Epithelial cell of prostate (primary cell): ENCODE results near the gene DCAF10.
"Not testable (repeated sequence)": the region's sequence is repeated elsewhere in the genome, so short reads cannot be mapped to it uniquely, and the experiment has no call there.

Experiments
- DNase-seq: peaks from one replicate; pipeline ENCODE4 v3.0.0-alpha.2; 2011; ENCODE audit warnings: low read depth, low spot score
- H3K27ac ChIP-seq: fragments of 450-650 bp; 2 replicates; pipeline ENCODE4 v1.5.1; 2017; ENCODE audit warnings: mild to moderate bottlenecking

The DCAF10 gene, protein sequence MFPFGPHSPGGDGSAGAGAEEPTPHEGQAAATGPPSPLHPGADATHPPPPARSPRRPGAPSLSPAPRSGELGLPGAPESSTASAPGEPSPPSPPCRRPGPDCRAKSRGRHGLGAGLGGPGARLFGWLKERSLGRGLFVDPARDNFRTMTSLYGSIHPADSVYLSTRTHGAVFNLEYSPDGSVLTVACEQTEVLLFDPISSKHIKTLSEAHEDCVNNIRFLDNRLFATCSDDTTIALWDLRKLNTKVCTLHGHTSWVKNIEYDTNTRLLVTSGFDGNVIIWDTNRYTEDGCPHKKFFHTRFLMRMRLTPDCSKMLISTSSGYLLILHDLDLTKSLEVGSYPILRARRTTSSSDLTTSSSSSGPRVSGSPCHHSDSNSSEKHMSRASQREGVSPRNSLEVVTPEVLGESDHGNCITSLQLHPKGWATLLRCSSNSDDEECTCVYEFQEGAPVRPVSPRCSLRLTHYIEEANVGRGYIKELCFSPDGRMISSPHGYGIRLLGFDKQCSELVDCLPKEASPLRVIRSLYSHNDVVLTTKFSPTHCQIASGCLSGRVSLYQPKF

DNA sequence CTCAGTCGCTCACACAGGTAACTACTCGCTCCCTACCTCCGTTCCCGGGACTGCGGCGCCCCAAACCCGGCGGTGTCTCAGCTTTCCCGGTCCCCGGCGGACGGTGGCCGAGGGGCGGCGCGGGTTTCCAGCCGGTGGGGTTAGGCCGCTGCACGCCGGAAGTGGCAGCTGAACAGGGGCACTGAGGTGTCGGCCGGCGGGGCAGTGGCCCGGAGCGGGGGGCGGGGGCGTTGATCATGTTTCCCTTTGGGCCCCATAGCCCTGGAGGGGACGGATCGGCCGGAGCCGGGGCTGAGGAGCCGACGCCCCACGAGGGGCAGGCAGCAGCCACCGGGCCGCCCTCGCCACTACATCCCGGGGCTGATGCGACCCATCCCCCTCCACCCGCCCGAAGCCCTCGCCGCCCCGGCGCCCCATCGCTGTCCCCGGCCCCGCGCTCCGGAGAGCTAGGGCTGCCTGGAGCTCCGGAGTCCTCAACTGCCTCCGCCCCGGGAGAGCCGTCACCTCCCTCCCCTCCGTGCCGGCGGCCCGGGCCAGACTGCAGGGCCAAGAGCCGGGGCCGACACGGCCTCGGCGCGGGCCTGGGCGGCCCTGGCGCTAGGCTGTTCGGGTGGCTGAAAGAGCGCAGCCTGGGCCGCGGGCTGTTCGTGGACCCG lies at the start of gene DCAF10:
TSS of gene DCAF10 (plus strand) at position 167 of the 656 bp plus-strand sequence. CDS start at position 237, 70 bp downstream.
- peak within 1 kb of the TSS; percentile 73 for H3K27ac ChIP-seq
- DNase-seq, result no peak

DNA sequence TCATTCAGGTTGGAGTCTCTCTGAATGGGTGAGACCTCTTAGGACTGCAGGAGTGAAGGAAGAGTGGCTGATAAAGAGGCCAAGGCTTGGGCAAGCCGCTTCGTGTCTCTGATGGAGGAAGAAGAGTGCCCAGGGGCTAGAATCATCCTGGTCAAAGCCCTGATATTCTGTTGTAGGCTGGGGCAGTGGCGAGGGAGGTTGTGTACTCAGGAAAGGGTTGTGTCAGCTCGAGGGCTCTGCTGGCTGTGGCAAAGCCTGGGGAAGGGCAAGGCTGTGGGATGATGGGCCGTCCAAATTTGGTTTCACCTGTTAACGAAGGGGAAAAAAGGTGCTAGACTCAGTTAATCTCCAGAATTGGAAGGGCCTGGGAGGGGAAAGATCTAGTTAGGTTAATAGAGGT lies 49.4 kb upstream of the DCAF10 start:
- DNase-seq, result no peak
- H3K27ac ChIP-seq, result no peak overlapping the region

DNA sequence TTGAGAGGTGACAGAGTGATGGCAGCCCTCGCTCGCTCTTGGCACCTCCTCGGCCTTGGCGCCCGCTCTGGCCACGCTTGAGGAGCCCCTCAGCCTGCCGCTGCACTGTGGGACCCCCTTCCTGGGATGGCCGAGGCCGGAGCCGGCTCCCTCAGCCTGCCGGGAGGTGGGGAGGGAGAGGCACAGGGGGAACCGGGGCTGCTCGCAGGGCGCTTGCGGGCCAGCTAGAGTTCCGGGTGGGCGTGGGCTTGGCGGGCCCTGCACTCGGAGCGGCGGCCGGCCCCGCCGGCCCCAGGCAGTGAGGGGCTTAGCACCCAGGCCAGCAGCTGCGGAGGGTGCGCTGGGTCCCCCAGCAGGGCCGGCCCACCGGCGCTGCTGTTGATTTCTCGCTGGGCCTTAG lies 48.9 kb upstream of the DCAF10 start:
- DNase-seq, H3K27ac ChIP-seq: not testable (repeated sequence)

DNA sequence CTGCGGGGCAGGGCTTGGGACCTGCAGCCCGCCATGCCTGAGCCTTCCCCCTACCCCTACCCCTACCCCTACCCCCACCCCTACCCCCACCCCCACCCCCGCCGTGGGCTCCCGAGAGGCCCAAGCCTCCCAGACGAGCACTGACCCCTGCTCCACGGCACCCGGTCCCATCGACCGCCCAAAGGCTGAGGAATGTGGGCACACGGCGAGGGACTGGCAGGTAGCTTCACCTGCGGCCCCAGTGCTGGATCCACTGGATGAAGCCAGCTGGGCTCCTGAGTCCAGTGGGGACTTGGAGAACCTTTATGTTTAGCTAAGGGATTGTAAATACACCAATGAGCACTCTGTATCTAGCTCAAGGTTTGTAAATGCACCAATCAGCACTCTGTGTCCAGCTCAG lies 48.5 kb upstream of the DCAF10 start:
- H3K27ac ChIP-seq, DNase-seq: not testable (repeated sequence)

DNA sequence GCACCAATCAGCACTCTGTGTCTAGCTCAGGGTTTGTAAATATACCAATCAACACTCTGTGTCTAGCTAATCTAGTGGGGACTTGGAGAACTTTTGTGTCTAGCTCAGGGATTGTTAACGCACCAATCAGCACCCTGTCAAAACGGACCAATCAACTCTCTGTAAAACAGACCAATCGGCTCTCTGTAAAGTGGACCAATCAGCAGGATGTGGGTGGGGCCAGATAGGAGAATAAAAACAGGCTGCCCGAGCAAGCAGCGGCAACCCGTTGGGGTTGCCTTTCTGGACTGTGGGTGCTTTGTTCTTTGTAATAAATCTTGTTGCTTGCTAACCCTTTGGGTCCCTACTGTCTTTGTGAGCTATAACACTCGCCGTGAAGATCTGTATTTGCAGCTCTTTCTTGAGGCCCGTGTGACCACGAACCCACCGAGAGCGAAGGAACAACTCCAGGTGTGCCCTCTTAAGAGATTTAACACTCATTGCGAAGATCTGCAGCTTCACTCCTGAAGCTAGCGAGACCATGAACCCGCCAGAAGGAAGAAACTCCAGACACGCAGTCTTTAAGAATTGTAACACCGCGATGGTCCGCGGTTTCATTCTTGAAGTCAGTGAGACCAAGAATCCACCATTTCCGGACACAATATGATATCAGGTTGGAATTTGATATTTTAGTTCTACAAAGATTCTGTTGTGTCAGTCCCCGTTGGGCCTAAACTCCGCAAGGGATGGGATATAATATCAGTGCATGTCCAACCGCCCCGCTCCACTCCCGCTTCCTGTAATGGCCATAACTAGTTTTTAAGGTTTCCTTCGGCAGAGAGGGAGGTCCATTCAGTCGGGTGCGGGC lies 47.7 kb upstream of the DCAF10 start:
- no peak overlapping the region for H3K27ac ChIP-seq
- no peak for DNase-seq

DNA sequence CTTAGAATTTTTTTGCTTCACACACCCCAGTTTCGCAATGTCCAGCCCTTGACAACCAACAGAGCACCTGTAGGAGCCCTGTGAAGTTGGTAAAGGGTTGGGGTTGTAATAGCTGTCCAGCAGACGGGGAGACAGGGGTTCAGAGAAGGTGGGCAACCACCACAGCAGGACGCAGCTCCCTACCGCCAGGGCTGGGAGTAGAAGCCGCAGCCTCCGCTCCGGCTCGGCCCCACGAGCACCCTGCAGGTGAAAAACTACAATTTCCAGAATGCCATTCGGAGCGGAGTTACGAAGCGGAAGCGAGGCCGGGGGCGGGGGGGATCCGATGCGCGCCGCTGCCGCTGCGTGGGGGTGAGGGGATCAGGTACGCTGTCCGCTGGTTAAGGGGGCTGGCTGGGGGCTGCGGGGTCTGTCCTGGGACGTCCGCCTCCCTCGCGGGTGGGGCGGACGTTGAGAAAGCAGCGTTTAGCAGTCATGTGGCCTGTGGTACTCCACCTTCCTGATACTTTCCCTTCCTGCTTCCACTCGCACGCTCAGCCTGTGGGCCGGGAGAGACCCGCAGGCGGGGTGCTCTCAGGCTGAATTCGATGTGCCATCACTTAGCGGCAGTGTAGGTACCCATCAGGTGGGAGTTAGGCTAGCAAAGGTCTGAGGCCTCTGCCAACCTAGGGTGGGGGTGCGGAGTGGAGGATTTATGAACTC lies 47.0 kb upstream of the DCAF10 start, which contains the start of gene TRMT10B:
TSS of gene TRMT10B (plus strand) at position 317 of the 702 bp plus-strand sequence. CDS start 8,127 bp downstream, outside the sequence.
- no peak for DNase-seq
- peak within 1 kb of the TSS; percentile 42 for H3K27ac ChIP-seq

DNA sequence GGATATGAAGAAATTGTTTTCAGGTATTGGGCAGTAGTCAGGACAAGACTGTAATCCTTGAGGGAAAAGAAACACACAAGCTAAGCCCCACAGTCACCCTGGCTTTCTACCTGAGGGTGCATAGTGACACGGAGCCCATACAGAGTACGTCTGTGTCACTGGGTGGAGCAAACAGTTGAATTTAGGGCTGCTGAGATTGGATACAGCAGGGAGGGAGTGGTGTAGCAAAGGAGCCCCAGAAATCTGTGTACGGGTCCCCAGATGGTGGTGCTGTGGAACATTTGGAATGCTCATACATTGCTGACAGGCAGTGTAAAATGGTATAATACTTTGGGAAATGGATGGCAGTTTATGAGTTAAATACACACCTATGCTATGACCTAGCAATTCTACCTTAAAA lies 41.9 kb upstream of the DCAF10 start:
- DNase-seq, result no peak
- H3K27ac ChIP-seq, result no peak overlapping the region

DNA sequence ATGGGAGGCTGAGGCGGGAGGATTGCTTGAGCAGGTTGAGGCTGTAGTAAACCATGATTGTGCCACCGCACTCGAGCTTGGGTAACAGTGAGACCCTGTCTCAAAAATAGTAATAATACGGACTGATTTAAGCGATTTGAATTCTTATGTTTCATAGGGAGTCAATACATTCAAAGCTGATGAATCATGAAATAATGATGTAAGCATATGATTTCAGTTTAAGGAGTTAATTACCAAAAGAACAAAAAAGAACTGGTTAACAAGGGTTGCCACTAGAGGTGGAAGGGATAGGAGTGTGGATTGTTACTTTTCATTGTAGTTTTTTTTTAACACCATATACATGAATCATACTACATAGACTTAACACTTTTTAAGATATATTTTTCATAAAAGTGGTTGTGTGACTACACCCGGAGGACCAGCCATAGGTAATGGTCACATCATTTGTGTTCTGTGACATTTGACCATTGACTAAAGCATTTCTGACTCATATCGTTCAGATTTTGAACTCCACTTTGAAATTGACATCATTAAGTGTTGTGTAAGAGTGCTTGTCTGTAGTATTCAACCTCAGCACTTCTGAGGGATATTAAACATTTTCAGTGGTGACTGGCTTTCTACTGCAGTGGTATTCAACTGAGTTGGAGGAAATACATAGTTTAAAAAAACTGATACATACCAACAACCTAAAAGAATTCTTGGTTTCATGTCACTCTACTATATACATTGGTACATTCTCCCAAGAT lies 40.0 kb upstream of the DCAF10 start:
- no peak for DNase-seq
- H3K27ac ChIP-seq, result peak overlapping the region; percentile 17

DNA sequence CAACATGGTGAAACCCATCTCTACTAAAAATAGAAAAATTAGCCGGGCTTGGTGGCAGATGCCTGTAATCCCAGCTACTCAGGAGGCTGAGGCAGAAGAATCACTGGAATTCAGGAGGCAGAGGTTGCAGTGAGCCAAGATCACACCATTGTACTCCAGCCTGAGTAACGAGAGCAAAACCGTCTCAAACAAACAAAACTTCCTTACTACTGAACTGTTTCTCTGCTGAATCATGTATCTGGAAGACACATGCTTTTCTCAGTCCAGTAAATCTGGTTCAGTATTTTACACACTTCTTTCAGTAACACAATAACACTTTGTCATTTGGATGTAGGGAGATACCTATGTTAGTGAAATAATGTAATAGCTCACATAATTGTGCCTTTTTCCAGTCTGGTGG lies 39.1 kb upstream of the DCAF10 start:
- no peak for DNase-seq
- H3K27ac ChIP-seq, result peak overlapping the region; percentile 17

DNA sequence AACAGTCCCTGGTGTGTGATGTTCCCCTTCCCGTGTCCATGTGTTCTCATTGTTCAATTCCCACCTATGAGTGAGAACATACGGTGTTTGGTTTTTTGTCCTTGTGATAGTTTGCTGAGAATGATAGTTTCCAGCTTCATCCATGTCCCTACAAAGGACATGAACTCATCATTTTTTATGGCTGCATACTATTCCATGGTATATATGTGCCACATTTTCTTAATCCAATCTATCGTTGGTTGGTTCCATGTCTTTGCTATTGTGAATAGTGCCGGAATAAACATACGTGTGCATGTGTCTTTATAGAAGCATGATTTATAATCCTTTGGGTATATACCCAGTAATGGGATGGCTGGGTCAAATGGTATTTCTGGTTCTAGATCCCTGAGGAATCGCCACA lies 35.3 kb upstream of the DCAF10 start:
- not testable (repeated sequence) for H3K27ac ChIP-seq

DNA sequence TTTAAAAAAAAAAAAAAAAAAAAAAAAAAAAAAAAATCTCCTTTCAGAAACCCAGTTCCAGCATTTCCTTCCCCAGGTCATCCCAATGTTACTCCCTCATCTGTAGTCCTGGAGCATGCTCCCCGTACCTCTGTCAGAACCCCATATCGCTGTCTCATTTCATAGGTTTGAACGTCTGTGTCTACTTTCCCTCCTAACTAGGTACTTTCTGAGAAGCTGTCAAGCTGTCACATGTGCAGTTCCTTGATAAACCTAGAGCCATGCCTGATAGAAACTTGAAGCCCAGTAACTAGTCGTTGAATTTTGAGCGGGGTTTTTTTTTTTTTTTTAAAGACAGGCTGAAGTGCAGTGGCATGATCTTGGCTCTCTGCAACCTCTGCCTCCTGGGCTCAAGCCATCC lies 31.3 kb upstream of the DCAF10 start:
- DNase-seq, result no peak
- H3K27ac ChIP-seq, result no peak overlapping the region

More for the DNA sequence above, 35.3 kb upstream of the DCAF10 start:
- not testable (repeated sequence) for DNase-seq

DNA sequence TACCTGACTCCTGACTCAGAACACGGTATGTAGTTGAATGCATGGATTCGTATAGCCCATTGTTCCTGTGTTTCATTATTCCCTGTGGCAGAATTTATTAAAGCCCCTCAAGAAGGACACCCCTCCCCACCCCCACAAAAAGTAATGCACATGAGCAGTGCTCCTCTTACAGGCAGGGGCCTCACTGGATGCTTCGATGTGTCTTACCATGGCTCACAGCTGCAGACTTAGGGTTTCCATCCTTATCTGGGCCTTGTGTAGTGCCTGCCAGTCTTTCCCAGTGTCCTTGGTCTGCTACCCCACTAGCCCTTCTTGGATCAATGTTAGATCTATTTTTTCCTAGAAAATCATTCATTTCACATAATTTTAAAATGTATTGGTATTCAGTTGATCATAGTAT lies 30.6 kb upstream of the DCAF10 start:
- no peak overlapping the region for H3K27ac ChIP-seq
- no peak for DNase-seq

DNA sequence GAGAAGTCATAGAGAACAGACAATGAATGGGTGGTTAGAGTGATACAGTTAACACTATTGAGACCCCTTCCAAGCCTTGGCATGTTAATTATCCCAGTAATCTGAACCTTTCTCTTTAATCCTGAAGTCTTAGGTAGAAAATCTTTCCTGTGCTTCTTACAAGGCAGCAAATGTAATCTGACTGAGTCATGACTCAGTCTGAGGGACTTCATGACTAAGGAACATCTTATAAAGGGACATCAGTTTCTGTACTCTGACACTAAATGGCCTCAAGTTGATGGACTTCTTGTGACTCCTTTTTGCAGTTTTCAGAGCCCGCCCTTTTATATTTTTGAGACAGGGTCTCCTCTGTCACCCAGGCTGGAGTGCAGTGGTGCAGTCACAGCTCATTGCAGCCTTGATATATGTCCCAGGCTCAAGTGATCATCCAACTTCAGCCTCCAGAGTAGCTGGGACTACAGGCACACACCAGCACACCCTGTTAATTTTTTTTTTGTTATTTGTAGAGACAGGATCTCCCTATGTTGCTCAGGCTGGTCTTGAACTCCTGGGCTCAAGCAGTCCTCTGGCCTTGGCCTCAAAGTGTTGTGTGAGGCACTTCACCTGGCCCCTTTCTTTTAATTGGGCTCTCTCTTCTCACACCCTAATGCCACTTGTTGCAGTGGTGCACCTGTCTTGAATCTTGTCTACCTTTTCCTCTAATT lies 25.2 kb upstream of the DCAF10 start:
- no peak overlapping the region for H3K27ac ChIP-seq
- DNase-seq, result no peak

DNA sequence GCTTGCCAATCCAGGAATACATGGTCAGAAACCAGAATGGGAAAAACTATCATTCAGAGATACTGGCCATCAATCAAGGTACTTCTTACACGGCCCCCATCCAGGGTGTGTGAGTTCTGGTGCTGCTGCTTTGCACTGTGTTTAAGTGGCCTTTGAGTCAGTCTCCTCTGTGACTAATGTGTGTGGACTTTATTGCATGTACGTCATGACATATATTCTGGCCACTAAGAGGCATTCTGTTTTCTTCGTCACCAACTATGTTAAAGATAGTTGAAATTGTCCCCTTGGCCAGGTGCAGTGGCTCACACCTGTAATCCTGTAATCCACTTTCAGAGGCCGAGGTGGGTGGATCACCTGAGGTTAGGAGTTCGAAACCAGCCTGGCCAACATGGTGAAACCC lies 24.3 kb upstream of the DCAF10 start:
- DNase-seq, result no peak
- peak overlapping the region; percentile 21 for H3K27ac ChIP-seq

DNA sequence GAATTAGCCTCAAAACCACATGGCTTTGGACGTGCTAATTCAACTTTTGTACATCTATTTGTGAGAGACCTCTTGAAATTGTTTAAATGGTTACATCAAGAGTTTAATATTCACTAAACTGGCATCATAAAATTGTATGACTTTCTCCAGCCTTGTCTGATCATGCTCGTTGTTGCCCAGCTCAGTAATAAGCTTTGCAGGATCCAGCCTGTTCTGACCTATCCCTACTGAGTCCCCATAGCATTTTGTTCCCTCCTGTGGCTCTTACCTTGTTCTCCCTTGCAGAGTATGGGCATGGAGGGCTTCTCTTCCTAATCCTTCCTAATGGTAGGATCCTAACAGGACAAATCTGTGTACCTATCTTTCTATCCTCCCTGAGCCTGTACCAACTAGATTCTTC lies 22.1 kb upstream of the DCAF10 start:
- no peak for DNase-seq
- H3K27ac ChIP-seq, result peak overlapping the region; percentile 37

DNA sequence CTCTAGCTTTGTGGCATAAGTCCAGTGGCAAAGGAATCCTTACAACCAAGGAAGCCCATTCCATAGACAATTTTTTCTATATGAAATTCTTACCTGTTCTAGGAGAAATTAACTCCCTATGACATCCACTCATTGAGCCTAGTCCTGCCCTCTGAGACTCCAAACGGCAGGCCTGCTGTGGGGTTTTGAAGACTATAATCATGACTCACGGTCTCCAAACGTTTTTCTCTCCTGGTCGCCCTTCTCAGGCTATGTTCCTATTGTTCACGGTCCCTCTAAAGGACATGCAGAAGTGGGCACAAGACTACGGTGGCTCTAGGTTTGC lies 16.3 kb upstream of the DCAF10 start:
- no peak for DNase-seq
- peak overlapping the region; percentile 63 for H3K27ac ChIP-seq

DNA sequence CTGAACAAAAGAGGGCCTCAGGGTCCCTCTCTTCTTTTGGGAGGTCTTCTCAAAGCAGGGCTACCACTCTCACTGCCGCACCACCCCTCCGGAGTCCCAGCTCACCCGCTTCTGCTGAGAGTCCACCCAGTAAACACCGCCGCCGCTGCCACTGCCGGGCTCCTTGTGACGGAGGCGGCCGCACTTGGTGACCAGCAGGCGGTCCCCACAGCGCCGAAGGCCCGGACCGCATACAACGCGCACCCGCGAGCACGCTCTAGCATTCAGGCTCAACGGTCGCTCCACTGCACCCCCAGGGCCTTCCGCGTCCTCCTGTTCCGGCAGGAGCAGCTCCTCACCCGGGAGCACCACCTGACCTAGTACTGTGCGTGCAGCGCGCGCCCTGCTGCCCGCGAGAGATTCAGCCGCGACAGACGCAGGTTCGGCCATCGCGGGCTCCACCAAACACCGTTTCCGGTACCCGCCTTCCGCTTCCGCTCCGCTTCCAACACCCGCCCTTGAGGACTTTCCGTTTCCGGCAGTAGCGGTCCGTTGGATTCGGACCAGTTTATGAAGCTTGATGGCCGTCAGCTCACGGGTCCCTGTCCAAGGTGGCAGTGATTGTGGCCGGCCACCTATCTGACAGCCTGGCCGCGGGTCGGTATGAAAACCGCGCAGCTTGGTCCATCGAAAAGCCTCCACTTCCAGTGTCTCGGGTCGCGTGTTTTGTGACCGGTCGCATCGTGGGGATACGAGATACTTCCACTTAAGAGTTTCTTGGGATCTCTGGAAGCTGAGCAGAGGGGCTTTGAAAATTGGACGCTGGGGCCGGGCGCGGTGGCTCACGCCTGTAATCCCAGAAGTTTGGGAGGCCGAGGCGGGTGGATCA lies 15.7 kb upstream of the DCAF10 start, which contains the start of gene EXOSC3:
TSS of gene EXOSC3 (minus strand) at position 449 of the 868 bp plus-strand sequence. CDS start at position 429, 20 bp downstream.
- peak; percentile 56 for DNase-seq
- H3K27ac ChIP-seq, result peak within 1 kb of the TSS; percentile 63

DNA sequence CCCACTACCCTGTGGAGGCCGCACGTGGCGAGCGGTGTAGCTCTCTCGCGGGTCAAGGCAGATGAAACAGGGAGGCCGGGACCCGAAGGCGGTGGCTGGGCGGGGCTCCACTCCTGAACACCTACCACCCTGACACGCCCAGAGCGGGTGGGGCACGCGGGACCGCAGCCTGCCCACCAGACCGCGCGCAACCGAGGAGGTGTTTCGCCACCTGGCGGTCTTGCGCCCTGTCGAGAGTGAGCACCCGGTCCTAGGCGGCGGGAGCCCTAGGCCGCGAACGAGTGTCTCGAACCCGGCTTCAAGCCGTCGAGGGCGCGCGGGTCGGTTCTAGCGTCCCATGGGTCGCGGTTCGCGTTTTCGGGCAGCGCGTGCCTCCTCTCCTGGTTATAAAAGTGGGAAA lies 13.5 kb upstream of the DCAF10 start:
- no peak overlapping the region for H3K27ac ChIP-seq
- no peak for DNase-seq
